ENCODE measurements around the gene GYG1. TPM values are rescaled to one million over a fixed set of nuclear protein-coding genes. Genes with fewer than 3 reads are reported as not detected.

GYG1 gene
- total RNA-seq, 1 donor from 2014 or later, result 47.3 TPM

DNA sequence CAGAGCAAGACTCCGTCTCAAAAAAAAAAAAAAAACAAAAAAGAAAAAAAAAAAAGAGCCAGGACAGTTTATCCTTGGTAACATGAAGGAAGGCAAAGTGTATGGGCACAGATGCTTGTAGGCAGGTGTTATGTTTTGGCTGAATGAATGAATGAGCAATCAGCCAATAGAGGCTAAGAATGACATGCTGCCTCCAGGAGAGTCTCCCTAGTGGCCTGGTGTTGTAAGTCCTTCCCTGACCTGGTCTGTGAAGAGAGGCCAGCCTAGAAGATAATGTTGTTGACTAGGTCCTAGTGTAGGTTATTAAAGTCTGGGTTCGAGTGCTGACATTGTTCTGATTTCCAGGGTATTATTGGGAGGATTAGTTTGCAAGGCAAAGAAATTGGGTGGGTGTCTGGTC lies 24.9 kb downstream of the GYG1 start:
- DNase-seq (ENCODE audit: extremely low read depth, low read depth, low spot score), result no peak

DNA sequence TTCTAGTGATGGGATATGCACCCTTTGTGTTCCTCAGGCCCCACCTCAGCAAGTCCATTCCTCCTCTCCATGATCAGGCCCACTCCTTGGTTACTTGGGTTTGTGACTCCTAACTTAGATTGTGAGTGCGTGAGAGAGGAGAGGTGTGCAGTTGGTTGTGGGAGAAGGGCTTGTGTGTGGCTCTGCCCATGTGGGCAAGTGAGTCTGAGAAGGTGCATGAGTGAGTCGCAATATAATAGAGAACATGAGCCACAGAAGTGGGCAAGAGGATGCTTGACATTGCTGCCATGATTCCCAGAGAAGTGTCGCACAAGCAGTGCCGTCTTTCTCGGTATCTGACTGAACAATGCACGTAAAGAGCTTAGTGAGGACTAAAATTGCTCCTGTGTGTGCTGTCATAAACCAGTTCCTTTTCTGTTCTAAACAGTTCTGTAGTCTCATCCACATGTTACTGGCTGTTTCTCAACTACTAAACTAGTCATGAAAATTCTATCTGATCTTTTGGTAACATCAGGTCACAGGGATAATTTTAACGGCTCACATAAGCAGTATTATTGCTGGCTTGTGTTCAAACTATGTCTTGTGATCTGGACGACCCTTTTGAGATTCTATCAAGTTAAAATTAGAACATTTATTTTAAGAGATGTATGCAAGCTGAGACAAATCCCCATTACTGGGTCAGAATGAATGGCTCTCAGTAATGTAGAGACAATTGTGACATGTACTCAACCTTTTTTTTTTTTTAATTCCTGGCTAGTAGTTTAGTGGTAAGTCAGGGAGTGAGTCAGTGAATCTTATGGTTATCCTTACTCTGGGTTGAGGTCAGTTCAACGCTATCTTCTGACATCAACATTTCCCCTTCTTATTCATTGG lies 25.6 kb downstream of the GYG1 start:
- DNase-seq (ENCODE audit: extremely low read depth, low read depth, low spot score), result no peak

DNA sequence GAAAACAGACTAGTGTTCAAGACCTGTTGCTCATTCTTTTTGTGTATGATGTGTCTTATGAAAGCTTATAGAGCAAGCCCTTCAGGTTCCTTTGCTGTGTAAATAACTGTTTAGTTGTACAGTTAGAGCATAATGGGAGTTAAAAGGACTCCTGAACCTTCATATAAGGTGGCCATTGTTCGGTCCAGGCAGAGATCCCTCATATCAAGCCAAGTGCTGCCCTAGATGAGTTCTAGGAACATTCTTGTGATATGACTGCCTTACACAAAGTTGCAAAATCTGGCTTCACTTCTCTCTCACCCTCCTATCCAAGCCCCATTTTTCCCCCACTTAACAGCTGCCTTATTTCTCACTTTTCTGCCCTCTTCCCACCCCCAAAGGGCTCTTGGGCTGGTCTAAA lies 26.9 kb downstream of the GYG1 start:
- DNase-seq (ENCODE audit: extremely low read depth, low read depth, low spot score), result no peak

DNA sequence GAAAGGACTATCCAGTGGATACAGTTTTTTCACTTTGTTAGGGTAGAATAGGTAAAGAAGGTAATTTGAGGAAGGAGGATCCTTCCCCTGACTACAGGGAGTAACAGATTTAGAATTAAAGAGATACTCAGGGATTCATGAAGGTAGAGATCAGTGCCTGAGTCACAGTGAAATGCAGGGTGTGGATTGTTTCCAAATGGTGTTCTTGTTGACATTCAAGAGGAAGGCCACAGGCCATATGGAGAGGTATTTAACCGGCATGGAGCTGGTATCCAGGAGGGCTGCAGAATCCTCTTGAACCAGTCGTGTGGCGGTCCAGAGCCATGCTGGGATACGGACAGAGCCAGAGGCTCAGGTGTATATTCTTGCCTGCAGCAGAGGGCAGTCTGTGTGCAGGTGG lies 28.2 kb downstream of the GYG1 start:
- no peak for DNase-seq (ENCODE audit: extremely low read depth, low read depth, low spot score)

DNA sequence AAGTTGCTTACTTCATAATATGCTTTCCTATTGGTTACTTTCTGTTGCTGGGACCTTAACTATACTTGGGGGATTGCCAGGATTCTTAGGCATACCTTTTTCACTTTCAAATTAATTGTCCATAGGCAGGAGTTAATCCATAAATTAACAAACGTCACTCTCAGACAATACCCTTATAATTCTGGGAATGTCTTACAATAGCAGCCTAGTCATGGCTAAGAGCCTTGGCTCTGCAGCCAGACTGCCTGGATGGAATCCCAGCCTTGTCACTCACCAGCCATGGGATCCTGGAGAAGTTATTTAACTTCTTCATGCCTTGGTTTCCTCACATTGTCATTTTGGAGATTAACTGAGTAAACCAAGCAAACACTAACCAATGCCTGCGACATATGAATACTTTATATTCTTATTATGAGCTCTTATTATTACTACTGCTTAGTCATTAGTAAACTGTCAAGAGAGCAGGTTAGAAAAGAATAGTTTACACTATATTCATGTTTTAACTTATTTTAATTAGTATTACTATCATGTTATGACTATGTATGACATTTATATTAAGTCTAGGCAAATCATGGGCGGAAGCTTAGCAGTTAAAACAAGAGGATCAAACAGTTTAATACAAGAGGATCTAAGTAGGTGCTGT lies 29.0 kb downstream of the GYG1 start:
- no peak for DNase-seq (ENCODE audit: extremely low read depth, low read depth, low spot score)

DNA sequence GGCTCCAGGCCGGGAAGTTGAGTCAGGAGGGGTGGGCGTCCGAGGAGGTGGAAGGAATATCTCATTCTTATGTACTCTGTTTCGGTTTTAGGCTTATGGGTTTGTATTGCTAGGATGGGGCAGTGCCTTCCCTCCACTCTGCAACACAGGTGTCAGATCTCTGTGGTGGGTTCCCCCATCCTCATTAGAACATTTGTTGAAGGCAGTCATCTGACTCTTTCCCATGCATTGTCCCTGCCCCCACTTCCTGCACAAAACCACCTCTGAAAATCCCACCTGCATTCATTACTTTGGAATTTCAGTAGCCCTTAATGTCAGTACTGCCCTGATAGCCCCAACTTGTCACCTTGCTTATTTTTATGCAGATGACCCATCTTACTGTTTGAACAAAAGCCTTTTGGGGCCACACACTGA lies 29.5 kb downstream of the GYG1 start:
- DNase-seq (ENCODE audit: extremely low read depth, low read depth, low spot score), result no peak

DNA sequence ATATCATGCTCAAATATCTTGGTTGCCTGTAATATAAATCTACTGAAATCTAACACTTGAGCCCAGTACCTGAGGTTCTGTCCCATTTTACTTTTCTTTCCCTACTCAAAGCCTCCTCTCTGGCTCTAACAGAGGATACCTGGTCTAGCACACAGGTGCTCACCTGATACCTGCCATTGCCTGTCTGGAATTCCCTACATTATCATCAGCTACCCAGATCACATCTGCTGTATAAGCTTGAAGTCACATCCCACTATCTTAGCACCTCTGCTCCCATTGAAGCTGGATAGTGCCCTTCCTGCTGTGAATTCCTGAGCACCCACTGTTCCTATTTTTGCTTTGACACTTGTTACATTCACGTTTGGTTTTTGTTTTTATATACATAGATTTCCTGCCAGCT lies 30.5 kb downstream of the GYG1 start:
- DNase-seq (ENCODE audit: extremely low read depth, low read depth, low spot score), result no peak

DNA sequence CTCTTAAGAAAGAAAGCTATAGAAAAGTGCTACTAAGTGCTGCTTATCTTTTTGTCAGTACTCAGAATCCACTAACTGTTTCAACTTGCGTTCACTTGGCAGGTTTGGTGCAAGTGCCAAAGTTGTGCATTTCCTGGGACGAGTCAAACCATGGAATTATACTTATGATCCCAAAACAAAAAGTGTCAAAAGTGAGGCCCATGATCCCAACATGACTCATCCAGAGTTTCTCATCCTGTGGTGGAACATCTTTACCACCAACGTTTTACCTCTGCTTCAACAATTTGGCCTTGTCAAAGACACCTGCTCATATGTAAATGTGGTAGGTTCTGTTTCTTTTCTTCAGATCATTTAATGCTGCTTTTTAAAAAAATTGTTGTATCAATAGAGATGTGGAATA lies 32.6 kb downstream of the GYG1 start:
- no peak for DNase-seq (ENCODE audit: extremely low read depth, low read depth, low spot score)

DNA sequence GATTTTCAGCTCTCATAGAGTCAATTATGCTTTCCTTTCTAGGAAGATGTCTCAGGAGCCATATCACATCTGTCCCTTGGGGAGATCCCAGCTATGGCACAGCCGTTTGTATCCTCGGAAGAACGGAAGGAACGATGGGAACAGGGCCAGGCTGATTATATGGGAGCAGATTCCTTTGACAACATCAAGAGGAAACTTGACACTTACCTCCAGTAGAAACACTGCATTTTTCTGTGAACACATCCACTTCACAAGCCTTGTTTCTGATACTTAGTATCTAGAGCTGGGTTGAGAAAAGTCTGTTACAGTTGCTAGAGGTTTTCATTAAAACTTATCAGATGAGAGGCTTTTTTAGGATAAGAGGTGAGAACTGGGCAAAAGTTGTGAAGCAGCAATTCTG lies 35.4 kb downstream of the GYG1 start:
- DNase-seq (ENCODE audit: extremely low read depth, low read depth, low spot score), result no peak

DNA sequence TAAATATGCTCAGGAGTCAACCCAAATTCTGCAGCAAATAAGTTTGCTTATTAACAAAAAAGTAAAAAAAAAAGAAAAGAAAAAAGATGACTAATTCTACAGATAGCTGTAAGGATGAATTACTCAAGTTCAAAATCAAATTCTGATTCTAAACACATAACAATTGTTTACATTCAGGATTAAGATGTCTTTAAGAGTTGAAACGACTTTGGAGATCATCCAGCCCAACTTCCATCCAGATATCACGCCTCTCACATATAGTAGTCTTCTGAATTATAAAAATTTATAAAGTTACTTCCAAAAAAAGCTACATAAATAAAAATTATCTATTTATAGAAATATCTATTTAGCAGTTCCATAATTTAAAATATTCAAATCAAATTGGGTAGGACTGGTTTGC lies 39.8 kb downstream of the GYG1 start:
- DNase-seq (ENCODE audit: extremely low read depth, low read depth, low spot score), result no peak

DNA sequence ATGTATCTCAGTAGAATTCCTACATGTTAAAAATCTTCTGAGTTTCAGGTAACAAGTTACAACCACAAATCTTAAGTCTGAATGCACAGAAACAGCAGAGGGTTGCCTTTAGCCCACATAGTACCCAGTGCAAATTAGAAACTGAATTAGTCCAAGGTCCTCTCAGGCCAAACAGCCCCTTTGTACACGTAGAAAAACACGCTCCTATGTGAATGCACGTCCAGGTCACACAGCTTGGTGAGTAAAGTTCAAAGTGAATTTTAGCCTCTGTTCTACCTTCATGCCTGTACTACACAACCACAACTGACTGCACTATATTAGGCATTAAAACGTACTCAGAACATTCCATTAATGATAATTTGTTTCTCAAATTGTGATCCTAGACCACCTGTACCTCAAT lies 46.3 kb downstream of the GYG1 start:
- no peak for DNase-seq (ENCODE audit: extremely low read depth, low read depth, low spot score)

DNA sequence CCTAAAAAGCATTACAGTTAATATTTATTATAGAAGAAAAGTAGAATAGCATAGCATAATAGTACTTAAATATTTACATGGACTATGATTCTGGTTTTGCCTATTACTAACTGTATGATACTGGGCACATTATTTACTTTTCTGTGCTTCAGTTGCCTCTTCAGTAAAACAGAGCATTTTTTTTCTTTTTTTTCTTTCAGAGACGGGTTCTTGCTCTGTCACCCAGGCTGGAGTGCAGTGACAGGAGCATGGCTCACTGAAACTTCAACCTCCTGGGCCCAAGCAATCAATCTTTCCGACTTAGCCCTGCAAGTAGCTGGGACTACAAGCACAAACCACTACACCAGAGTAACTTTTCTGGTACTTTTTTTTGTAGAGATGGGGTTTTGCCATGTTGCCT lies 47.0 kb downstream of the GYG1 start:
- no peak for DNase-seq (ENCODE audit: extremely low read depth, low read depth, low spot score)

DNA sequence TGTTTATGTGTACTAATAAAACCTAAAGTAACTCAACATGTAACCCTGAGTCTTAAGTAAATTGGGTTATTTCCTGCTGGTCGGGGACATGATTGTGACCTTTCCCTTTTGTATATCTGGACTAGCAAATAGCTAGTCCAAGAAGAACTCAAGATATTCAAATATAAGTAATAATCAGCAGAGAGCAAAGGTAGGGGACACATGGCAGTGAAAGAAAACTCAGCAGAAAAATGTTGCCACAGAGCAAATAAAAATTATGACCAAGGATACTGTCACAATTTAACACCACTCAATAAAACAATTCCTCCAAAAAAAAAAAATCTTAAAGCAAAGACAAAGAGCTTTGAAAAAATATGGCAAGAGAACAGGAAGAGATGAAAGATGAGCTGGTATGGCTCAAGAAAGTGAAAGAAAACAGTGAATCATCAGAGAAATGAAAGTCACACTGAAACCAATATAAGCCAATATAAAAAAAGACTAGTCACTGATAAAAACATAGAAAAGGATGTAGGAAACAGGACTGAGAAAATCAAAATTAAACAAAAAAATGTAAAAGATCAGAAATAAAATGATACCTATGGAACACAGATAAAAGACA lies 51.5 kb downstream of the GYG1 start:
- DNase-seq (ENCODE audit: extremely low read depth, low read depth, low spot score), result no peak

DNA sequence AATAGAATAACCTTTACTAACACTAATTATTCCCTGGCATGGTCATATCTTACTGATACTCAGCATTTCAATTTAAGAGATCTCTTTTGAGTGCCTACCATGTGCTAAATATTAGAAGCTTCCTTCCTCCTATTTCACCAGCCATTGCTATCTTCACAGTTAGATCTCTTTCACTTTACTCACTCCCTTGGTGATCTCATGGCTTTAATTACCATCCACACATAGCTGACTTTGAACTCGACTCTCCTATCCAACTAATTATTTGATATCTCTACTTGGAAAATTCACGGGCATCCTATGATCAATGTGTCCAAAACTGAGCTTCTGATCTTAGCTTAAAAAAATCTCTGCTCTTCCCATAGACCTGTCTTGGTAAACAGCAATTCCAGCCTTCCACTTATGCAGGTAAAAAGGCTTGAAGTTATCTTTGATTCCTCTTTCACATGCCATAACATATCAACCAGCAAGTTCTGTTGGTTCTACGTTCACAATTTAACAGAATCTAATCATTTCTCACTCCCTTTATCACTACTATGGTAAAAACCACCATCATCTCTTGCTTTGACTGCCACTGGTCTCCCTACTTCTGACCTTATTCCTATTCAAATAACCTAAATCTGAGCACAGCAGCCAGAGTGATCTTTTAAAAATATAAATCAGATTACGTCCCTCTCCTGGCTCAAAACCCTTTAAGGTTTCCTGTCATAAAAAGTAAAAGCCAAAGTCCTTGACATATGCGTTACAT lies 53.2 kb downstream of the GYG1 start:
- no peak for DNase-seq (ENCODE audit: extremely low read depth, low read depth, low spot score)

DNA sequence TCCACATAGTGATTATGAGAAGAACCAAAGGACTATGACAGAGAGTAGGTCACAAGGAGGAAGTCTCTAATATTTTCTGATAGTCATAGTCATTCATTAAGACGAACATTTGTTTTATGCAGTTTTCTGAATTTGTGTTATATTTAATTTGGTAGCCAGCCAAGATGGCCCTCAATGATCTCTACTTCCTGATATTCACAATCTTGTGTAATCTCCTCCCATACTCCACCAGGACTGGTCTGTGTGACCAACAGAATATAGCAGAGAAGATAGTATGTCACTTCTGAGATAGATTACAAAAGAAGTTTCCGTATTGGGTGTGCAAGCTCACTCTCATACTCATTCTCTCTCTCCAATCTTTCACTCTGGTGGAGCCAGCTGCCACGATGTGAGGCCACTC lies 64.2 kb downstream of the GYG1 start:
- no peak for DNase-seq (ENCODE audit: extremely low read depth, low read depth, low spot score)

DNA sequence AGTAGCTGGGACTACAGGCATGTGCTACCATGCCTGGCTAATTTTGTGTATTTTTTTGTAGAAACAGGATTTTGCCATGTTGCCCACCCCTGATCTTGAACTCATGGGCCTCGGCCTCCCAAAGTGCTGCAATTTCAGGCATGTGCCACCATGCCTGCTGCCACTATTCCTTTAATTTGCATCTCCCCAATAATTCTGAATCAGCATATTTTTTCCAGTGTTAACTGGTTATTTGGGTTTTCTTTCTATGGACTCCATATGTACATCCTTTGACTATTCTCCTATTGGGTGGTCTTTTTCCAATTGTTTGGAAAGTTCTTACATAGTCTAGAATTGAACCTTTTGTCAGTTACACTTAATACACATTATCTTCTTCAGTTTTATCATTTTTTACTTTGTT lies 66.9 kb downstream of the GYG1 start:
- no peak for DNase-seq (ENCODE audit: extremely low read depth, low read depth, low spot score)

DNA sequence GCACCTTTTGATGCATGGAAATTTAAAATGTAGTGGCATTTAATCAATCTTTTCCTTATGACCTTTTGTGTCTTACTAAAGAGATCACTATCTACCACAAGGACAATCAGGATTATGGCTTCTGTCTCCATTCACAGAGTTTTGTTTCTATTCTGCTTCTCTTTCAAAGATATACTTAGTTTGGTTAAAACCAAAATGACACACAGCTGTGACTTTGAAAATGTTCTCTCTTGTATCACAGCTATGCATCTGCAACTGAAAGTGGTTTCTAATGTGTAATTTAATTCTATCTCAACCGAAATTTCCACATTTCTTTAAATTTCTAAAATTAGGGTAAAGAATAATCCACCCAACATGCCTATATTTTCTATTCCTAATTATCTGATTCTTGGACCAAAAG lies 67.3 kb downstream of the GYG1 start:
- DNase-seq (ENCODE audit: extremely low read depth, low read depth, low spot score), result no peak

DNA sequence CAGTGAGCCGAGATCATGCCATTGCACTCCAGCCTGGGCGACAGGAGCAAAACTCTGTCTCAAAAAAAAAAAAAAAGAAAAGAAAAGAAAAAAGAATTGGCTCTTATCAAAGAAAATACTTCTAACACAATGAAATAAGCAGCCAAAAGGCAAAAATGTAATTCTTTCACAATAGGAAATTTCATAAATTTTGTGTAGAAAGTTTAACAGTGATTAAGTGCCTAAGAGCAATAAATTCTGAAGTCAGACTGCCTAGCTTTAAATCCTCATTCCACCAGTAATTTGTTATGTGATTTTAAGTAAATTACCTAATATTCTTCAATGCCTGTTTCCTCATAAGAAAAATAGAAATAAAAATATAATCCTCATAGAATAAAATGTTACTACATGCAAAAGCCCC lies 70.4 kb downstream of the GYG1 start:
- no peak for DNase-seq (ENCODE audit: extremely low read depth, low read depth, low spot score)

DNA sequence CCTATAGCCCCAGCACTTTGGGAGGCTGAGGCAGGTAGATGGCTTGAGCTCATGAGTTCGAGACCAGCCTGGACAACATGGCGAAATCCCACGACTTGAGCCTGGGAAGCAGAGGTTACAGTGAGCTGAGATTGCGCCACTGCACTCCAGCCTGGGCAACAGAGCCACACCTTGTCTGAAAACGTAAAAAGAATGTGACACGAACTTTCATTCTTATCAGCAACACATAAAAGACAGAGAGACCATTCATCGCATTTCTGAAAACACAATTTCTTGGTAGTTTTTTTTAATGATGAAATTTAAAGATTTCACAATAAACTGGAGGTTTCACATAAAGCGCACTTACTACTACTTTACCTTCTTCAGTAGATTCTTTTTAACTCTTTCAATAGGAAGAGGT lies 76.5 kb downstream of the GYG1 start:
- DNase-seq (ENCODE audit: extremely low read depth, low read depth, low spot score), result no peak
